H9 (cell line): Measurements from ENCODE around the gene YBEY. TPM values are rescaled to one million over a fixed set of nuclear protein-coding genes. Genes with fewer than 3 reads are reported as not detected.

ENCODE experiments used
- DNase-seq: peaks from one replicate; pipeline ENCODE4 v3.0.0-alpha.2; 2017
- H2AFZ ChIP-seq: one replicate; pipeline ENCODE4 v1.6.1; 2013; ENCODE audit warnings: mild to moderate bottlenecking, low read length, control low read depth, moderate library complexity
- H2AK5ac ChIP-seq: 2 replicates; pipeline ENCODE4 v1.6.1; 2013; ENCODE audit warnings: low read length, control low read depth, mixed read lengths; ENCODE audit not compliant: insufficient read length
- H2BK120ac ChIP-seq: one replicate; pipeline ENCODE4 v1.6.1; 2013; ENCODE audit warnings: low read depth, mild to moderate bottlenecking, low read length, control low read depth, inconsistent platforms; ENCODE audit not compliant: poor library complexity, severe bottlenecking
- H2BK12ac ChIP-seq: 2 replicates; pipeline ENCODE4 v1.6.1; 2013; ENCODE audit warnings: low read length, control low read depth, mixed read lengths, low read depth; ENCODE audit not compliant: insufficient read length
- H2BK15ac ChIP-seq: 2 replicates; pipeline ENCODE4 v1.6.1; 2013; ENCODE audit warnings: low read depth, low read length, control low read depth
- H2BK20ac ChIP-seq: one replicate; pipeline ENCODE4 v1.6.1; 2013; ENCODE audit warnings: low read depth, mild to moderate bottlenecking, low read length, control low read depth, inconsistent platforms; ENCODE audit not compliant: poor library complexity, severe bottlenecking
- H2BK5ac ChIP-seq: 2 replicates; pipeline ENCODE4 v1.6.1; 2013; ENCODE audit warnings: low read length, control low read depth, mixed read lengths; ENCODE audit not compliant: insufficient read length
- H3K14ac ChIP-seq: 2 replicates; pipeline ENCODE4 v1.6.1; 2013; ENCODE audit warnings: low read length, control low read depth; ENCODE audit not compliant: insufficient read depth
- H3K18ac ChIP-seq: 2 replicates; pipeline ENCODE4 v1.6.1; 2013; ENCODE audit warnings: low read depth, mild to moderate bottlenecking, mixed read lengths, low read length, control low read depth; ENCODE audit not compliant: insufficient read length
- H3K23ac ChIP-seq: 2 replicates; pipeline ENCODE4 v1.6.1; 2013; ENCODE audit warnings: low read length, control low read depth, mixed read lengths, low read depth; ENCODE audit not compliant: insufficient read length
- H3K23me2 ChIP-seq: 2 replicates; pipeline ENCODE4 v1.6.1; 2013; ENCODE audit warnings: low read depth, mild to moderate bottlenecking, mixed read lengths, low read length, control low read depth; ENCODE audit not compliant: insufficient read length, poor library complexity, severe bottlenecking
- H3K27ac ChIP-seq: 2 replicates; pipeline ENCODE4 v1.5.1; 2013; ENCODE audit warnings: low read length, control low read depth, mixed read lengths, low read depth; ENCODE audit not compliant: insufficient read length
- H3K27me3 ChIP-seq: 2 replicates; pipeline ENCODE4 v1.6.1; 2013; ENCODE audit warnings: low read length, control low read depth, inconsistent platforms; ENCODE audit not compliant: insufficient read depth
- H3K4ac ChIP-seq: 2 replicates; pipeline ENCODE4 v1.6.1; 2013; ENCODE audit warnings: low read depth, mild to moderate bottlenecking, control low read depth, inconsistent platforms, low read length, moderate library complexity
- H3K4me1 ChIP-seq: 2 replicates; pipeline ENCODE4 v1.6.1; 2013; ENCODE audit warnings: low read length, control low read depth, inconsistent platforms; ENCODE audit not compliant: insufficient read depth
- H3K4me2 ChIP-seq: 2 replicates; pipeline ENCODE4 v1.6.1; 2013; ENCODE audit warnings: low read length, control low read depth, mixed read lengths; ENCODE audit not compliant: insufficient read length, insufficient read depth
- H3K56ac ChIP-seq: 2 replicates; pipeline ENCODE4 v1.6.1; 2013; ENCODE audit warnings: low read depth, mild to moderate bottlenecking, mixed read lengths, low read length, control low read depth; ENCODE audit not compliant: insufficient read length
- H3K79me1 ChIP-seq: 2 replicates; pipeline ENCODE4 v1.6.1; 2013; ENCODE audit warnings: low read depth, mild to moderate bottlenecking, moderate library complexity, low read length, control low read depth, inconsistent platforms; ENCODE audit not compliant: insufficient read depth, poor library complexity, severe bottlenecking
- H3K79me2 ChIP-seq: 2 replicates; pipeline ENCODE4 v1.6.1; 2013; ENCODE audit warnings: low read length, control low read depth, inconsistent platforms; ENCODE audit not compliant: insufficient read depth
- H3K9ac ChIP-seq: 2 replicates; pipeline ENCODE4 v1.6.1; 2013; ENCODE audit warnings: low read length, control low read depth, mixed read lengths; ENCODE audit not compliant: insufficient read length; ENCODE audit errors: extremely low read depth
- H3K9me3 ChIP-seq: one replicate; pipeline ENCODE4 v1.6.1; 2013; ENCODE audit warnings: low read depth, low read length, inconsistent platforms; ENCODE audit not compliant: control insufficient read depth
- H3T11ph ChIP-seq: one replicate; pipeline ENCODE4 v1.6.1; 2013; ENCODE audit warnings: mild to moderate bottlenecking, low read length, control low read depth, inconsistent platforms
- H4K20me1 ChIP-seq: one replicate; pipeline ENCODE4 v1.6.1; 2013; ENCODE audit not compliant: control insufficient read depth, insufficient read length, insufficient read depth
- H4K5ac ChIP-seq: 2 replicates; pipeline ENCODE4 v1.6.1; 2013; ENCODE audit warnings: low read depth, mild to moderate bottlenecking, mixed read lengths, low read length, control low read depth; ENCODE audit not compliant: insufficient read length
- H4K8ac ChIP-seq: replicated peaks from 2 replicates; pipeline ENCODE4 v1.6.1; 2013; ENCODE audit warnings: low read length, control low read depth, mixed read lengths, low read depth; ENCODE audit not compliant: insufficient read length
- H4K91ac ChIP-seq: 2 replicates; pipeline ENCODE4 v1.6.1; 2013; ENCODE audit warnings: low read depth, mild to moderate bottlenecking, moderate library complexity, mixed read lengths, low read length, control low read depth; ENCODE audit not compliant: insufficient read length
- H3K27ac Mint-ChIP-seq, 3 experiments: 2 replicates in 2 of 3; 3 replicates in 1 of 3; pipeline ENCODE4 v1.8.0; 2020 to 2021; ENCODE audit warnings: mixed read lengths in 3 of 3, mild to moderate bottlenecking in 1 of 3, moderate library complexity in 1 of 3
- H3K27me3 Mint-ChIP-seq: 2 replicates; pipeline ENCODE4 v1.8.0; 2021; ENCODE audit warnings: low read depth, mild to moderate bottlenecking, moderate library complexity, mixed read lengths
- H3K36me3 Mint-ChIP-seq, 3 experiments: 2 replicates in 2 of 3; 3 replicates in 1 of 3; pipeline ENCODE4 v1.8.0; 2020 to 2021; ENCODE audit warnings: low read depth in 3 of 3, mixed read lengths in 3 of 3; ENCODE audit not compliant: insufficient read depth in 1 of 3
- H3K4me1 Mint-ChIP-seq, 2 experiments: 2 replicates each; pipeline ENCODE4 v1.8.0; 2020; ENCODE audit warnings: mixed read lengths in 2 of 2
- H3K4me3 Mint-ChIP-seq, 2 experiments: 2 replicates in 1 of 2; 3 replicates in 1 of 2; pipeline ENCODE4 v1.8.0; 2020 to 2021; ENCODE audit warnings: mild to moderate bottlenecking in 2 of 2, mixed read lengths in 2 of 2, moderate library complexity in 1 of 2
- H3K9me3 Mint-ChIP-seq, 2 experiments: 2 replicates in 1 of 2; 3 replicates in 1 of 2; pipeline ENCODE4 v1.8.0; 2020; ENCODE audit warnings: mild to moderate bottlenecking in 2 of 2, mixed read lengths in 2 of 2, moderate library complexity in 1 of 2
- WGBS: extraction: QIAGEN DNeasy Blood & Tissue Kit; methylation state at CpG from one replicate; pipeline ENCODE4 v1.1.7; 2013; ENCODE audit warnings: missing lambda C conversion rate, low lambda C conversion rate, mixed read lengths; ENCODE audit not compliant: insufficient read length; ENCODE audit errors: extremely low coverage; 5-methylcytosine and 5-hydroxymethylcytosine counted together
- total RNA-seq: library from RNA; stranded (reverse); gene quantifications from 2 replicates; pipeline ENCODE4 v1.2.1, GENCODE V29; 2021
- TF ChIP-seq, protein P1 (sequence below): fragments of 200-600 bp; sonication (generic); conservative IDR thresholded peaks from 3 replicates; pipeline ENCODE4 v1.8.0; 2021; ENCODE audit warnings: antibody characterized with exemption, mild to moderate bottlenecking

The YBEY gene
- total RNA-seq, 1 experiment from 2014 or later: 26.2 TPM

DNA sequence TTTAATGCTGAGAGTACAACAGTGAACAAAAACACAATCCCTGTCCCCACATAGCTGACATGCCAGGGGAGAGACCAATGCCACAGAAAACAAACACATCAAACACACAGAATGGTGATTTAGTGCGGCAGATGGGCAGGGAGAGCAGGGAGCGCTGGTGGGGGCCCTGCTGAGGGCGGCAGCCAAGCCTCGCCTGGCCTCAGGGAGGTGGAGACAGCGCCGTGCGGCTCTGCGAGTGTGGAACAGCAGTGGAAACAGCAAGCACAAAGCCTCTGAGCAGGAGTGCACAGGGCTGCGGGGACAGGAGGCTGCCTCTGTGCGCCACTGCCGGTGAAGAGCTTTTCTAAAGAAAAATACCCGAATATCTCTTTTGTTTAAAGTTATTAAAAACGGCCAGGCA is 17.8 kb upstream of the YBEY start:
- Histone ChIP-seq H3K79me2 (no peaks in the 10 kb centered on the region), H3K27ac (no peak overlapping the region), H3K56ac (no peak overlapping the region), H3K14ac (no peak overlapping the region), H3K23ac (no peak overlapping the region), H3K18ac (no peak overlapping the region), H2BK20ac (no peak overlapping the region), H2BK15ac (no peak overlapping the region), H3K4ac (no peak overlapping the region), H3K23me2 (no peaks in the 10 kb centered on the region), H2AK5ac (no peak overlapping the region), H4K91ac (no peak overlapping the region), H2BK5ac (no peak overlapping the region), H3K9me3 (no peaks in the 10 kb centered on the region), H4K8ac (no peak overlapping the region), H3K9ac (no peak overlapping the region), H2AFZ (no peak overlapping the region), H4K5ac (no peak overlapping the region), H3K27me3 (no peaks in the 10 kb centered on the region), H3T11ph (no peak overlapping the region), H3K4me1 (no peaks in the 10 kb centered on the region), H2BK120ac (no peak overlapping the region), H3K79me1 (no peaks in the 10 kb centered on the region), H4K20me1 (no peaks in the 10 kb centered on the region), H3K4me2 (no peak overlapping the region), H2BK12ac (no peak overlapping the region)
- H3K4me3 Mint-ChIP-seq: no peak overlapping the region
- no peak for DNase-seq
- peaks cover 42 to 87% (median 81%) of the 10 kb centered on the region in 3 experiments; a peak in 6 of 7 replicates for H3K36me3 Mint-ChIP-seq
- H3K4me1 Mint-ChIP-seq: no peaks in the 10 kb centered on the region
- H3K27ac Mint-ChIP-seq: no peak overlapping the region
- no peaks in the 10 kb centered on the region for H3K9me3 Mint-ChIP-seq
- WGBS: no CpG with 5 or more reads among the region's 13 CpGs
- TF ChIP-seq, protein P1, sequence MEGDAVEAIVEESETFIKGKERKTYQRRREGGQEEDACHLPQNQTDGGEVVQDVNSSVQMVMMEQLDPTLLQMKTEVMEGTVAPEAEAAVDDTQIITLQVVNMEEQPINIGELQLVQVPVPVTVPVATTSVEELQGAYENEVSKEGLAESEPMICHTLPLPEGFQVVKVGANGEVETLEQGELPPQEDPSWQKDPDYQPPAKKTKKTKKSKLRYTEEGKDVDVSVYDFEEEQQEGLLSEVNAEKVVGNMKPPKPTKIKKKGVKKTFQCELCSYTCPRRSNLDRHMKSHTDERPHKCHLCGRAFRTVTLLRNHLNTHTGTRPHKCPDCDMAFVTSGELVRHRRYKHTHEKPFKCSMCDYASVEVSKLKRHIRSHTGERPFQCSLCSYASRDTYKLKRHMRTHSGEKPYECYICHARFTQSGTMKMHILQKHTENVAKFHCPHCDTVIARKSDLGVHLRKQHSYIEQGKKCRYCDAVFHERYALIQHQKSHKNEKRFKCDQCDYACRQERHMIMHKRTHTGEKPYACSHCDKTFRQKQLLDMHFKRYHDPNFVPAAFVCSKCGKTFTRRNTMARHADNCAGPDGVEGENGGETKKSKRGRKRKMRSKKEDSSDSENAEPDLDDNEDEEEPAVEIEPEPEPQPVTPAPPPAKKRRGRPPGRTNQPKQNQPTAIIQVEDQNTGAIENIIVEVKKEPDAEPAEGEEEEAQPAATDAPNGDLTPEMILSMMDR: no peak
- H3K27me3 Mint-ChIP-seq: no peaks in the 10 kb centered on the region
